NCI-H748 treated with DMSO at 0.1 percent for 48 hours (cell line): ENCODE data around the gene CD6.
"Not testable (repeated sequence)": the region's sequence is repeated elsewhere in the genome, so short reads cannot be mapped to it uniquely, and the experiment has no call there.

Source experiments
- DNase-seq: peaks from one replicate; lab custom pipeline; 2025; lab: John Stamatoyannopoulos, UW

The CD6 gene

GRCh38 chr11:61054513-61054912 lies 83.0 kb downstream of the CD6 start:
- DNase-seq: no peak

GRCh38 chr11:61054927-61055562 lies 83.6 kb downstream of the CD6 start:
- no peak for DNase-seq

GRCh38 chr11:61055776-61056175 lies 84.3 kb downstream of the CD6 start:
- DNase-seq: no peak

GRCh38 chr11:61056571-61056970 lies 85.1 kb downstream of the CD6 start:
- DNase-seq: no peak

GRCh38 chr11:61056981-61057380 lies 85.5 kb downstream of the CD6 start:
- DNase-seq: no peak

GRCh38 chr11:61057615-61058014 lies 86.1 kb downstream of the CD6 start:
- DNase-seq: no peak

- DNase-seq: no peak
Observed at GRCh38 chr11:61058583-61059259, 87.2 kb downstream of the CD6 start.

- DNase-seq: no peak
Observed at GRCh38 chr11:61059260-61059752, 87.8 kb downstream of the CD6 start.

GRCh38 chr11:61061081-61061826 lies 89.8 kb downstream of the CD6 start:
- DNase-seq: no peak

GRCh38 chr11:61062181-61062930 lies 90.9 kb downstream of the CD6 start:
- DNase-seq: no peak

- not testable (repeated sequence) for DNase-seq
Observed at GRCh38 chr11:61065236-61065635, 93.8 kb downstream of the CD6 start.

GRCh38 chr11:61065955-61066638 lies 94.6 kb downstream of the CD6 start:
- DNase-seq: no peak

- DNase-seq: no peak
Observed at GRCh38 chr11:61066645-61067044, 95.2 kb downstream of the CD6 start.

GRCh38 chr11:61067782-61068446 lies 96.4 kb downstream of the CD6 start:
- no peak for DNase-seq

- no peak for DNase-seq
Observed at GRCh38 chr11:61068581-61068980, 97.1 kb downstream of the CD6 start.

- DNase-seq: no peak
Observed at GRCh38 chr11:61069427-61069826, 97.9 kb downstream of the CD6 start.
